GM21786 (cell line): ENCODE measurements around the gene PIP5KL1.

Source experiments
- ATAC-seq: cut with Tn5 transposase; IDR thresholded peaks from one replicate; pipeline ENCODE4 v1.9.1; 2021; ENCODE audit not compliant: unreplicated experiment

The PIP5KL1 gene

GRCh38 chr9:127875306-127875966, 55.1 kb downstream of the PIP5KL1 start:
- no peak for ATAC-seq

DNA sequence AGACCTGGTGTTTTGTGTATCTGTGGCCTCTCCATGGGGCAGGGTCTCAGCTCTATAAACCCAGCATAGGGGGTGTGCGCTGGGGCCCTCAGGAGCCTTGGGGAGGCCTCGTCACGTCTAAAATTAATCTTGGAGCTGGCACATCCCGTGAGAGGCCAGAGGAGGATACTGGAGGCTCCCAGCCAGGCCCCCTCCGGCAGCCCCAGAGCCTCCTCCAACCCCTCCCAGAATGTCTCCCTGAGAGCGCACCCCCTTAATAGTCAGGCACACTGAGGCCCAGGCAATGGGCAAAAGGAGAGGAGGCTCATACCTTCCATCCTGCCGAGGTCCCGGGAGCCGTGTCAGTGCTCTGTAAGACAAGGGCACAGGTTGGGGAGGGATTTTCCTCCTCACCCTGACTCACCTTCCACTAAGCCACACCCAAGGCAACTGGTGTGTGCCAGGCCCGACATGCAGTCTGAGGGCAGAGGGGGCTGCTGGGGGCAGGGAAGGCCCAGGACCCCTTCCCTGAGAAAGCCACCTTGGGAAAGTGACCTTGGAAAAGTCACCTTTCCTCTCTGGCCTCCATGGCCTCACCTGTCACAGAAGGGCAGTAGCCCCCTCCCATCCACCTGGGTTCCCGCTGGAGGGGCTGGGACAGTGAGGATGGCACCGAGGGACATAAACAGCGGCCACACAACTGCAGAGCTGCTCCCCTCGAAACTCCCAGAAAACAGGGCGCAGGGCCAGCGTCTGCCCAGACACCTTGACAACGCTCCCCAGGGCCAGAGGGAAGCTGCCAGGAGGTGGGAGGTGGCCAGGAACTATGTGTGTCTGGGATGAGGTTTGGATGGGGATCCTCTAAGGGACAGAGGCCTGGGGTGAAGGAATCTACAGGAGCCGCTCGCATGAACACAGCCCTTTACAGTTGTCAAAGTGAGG, 56.0 kb downstream of the PIP5KL1 start:
- no peak for ATAC-seq

GRCh38 chr9:127873886-127874285, 56.7 kb downstream of the PIP5KL1 start:
- ATAC-seq = no peak

GRCh38 chr9:127873223-127873691, 57.3 kb downstream of the PIP5KL1 start:
- ATAC-seq = no peak

GRCh38 chr9:127872369-127873222, 58.0 kb downstream of the PIP5KL1 start:
- no peak for ATAC-seq

DNA sequence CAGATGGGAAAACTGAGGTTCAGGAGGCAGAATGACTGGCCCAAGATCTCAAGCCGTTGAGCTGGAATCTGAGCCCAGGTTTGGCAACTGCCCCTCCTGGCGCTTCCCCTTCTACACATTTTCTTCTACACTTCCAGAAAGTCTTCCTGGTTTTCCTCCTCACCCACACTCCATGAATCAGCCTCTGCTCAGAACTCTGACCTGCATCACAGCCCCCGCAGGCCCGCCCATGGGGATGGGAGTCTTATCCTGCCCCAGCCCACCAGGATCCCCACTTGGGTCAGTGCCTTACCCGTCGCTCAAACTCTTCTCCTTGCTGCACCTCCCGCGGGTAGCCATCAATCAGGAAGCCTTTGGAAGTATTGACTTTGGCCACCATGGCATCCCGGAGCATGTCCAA, 59.0 kb downstream of the PIP5KL1 start:
- ATAC-seq = no peak

GRCh38 chr9:127870887-127871286, 59.7 kb downstream of the PIP5KL1 start:
- ATAC-seq = no peak
